Tibial nerve (tissue), 3 donors: ENCODE results near the gene RTKN.

Experiments used
- CTCF ChIP-seq, 5 experiments: fragments of 200-600 bp in 3 of 5; fragments of 450-650 bp in 2 of 5; sonication (generic) in 3 of 5; IDR thresholded peaks; one replicate each; pipeline ENCODE4 v1.5.1; 2016 to 2019; ENCODE audit warnings: antibody characterized with exemption in 5 of 5, mild to moderate bottlenecking in 3 of 5, moderate library complexity in 2 of 5
- POLR2A ChIP-seq, 2 donors: fragments of 450-650 bp; IDR thresholded peaks; one replicate each; pipeline ENCODE4 v1.6.1; 2017; ENCODE audit warnings: antibody characterized with exemption in 2 of 2, mild to moderate bottlenecking in 2 of 2, moderate library complexity in 2 of 2

- TF ChIP-seq CTCF (IDR thresholded peaks at IDR 0.05) = no peak
- TF ChIP-seq POLR2A (IDR thresholded peaks at IDR 0.05) = no peak
These were observed 11.2 kb downstream of the RTKN start for GRCh38 chr2:74430502-74430901.
